Thymus (tissue), 11 donors: Measurements from ENCODE around the gene RAB8B. TPM values are rescaled to one million over a fixed set of nuclear protein-coding genes. Genes with fewer than 3 reads are reported as not detected.

Experiments
- DNase-seq, 9 donors: peaks; one replicate each; pipeline ENCODE4 v3.0.0-alpha.2; 2013; ENCODE audit warnings: low spot score in 9 of 9, low read depth in 6 of 9, missing footprints in 1 of 9
- H3K27ac ChIP-seq, 2 donors: one replicate each; pipeline ENCODE4 v1.5.1; 2013; ENCODE audit warnings: control low read depth in 1 of 2, low read depth in 1 of 2, low read length in 1 of 2, mild to moderate bottlenecking in 1 of 2, moderate library complexity in 1 of 2
- H3K27me3 ChIP-seq, 2 donors: one replicate each; pipeline ENCODE4 v1.5.1; 2013; ENCODE audit warnings: low read length in 1 of 2; ENCODE audit not compliant: control insufficient read depth in 2 of 2, insufficient read depth in 1 of 2
- H3K36me3 ChIP-seq, 2 donors: one replicate each; pipeline ENCODE4 v1.5.1; 2013; ENCODE audit warnings: low read length in 1 of 2, mild to moderate bottlenecking in 1 of 2, moderate library complexity in 1 of 2; ENCODE audit not compliant: control insufficient read depth in 2 of 2, insufficient read depth in 2 of 2
- H3K4me1 ChIP-seq, 2 donors: one replicate each; pipeline ENCODE4 v1.5.1; 2013; ENCODE audit warnings: low read length in 2 of 2; ENCODE audit not compliant: control insufficient read depth in 2 of 2, insufficient read depth in 2 of 2
- H3K4me3 ChIP-seq, 2 donors: one replicate each; pipeline ENCODE4 v1.5.1; 2013; ENCODE audit warnings: low read length in 2 of 2, control low read depth in 1 of 2, mild to moderate bottlenecking in 1 of 2
- H3K9me3 ChIP-seq, 2 donors: one replicate each; pipeline ENCODE4 v1.5.1; 2013; ENCODE audit warnings: low read length in 1 of 2, mild to moderate bottlenecking in 1 of 2; ENCODE audit not compliant: control insufficient read depth in 2 of 2, insufficient read depth in 1 of 2
- WGBS: extraction: QIAGEN DNeasy Blood & Tissue Kit; methylation state at CpG from one replicate; pipeline ENCODE4 v1.1.7; 2013; 5-methylcytosine and 5-hydroxymethylcytosine counted together
- polyA plus RNA-seq: library from polyadenylated mRNA; stranded (reverse); fragments of 200-250 nt; gene quantifications from one replicate; pipeline ENCODE4 v1.2.3, GENCODE V29; 2013
- total RNA-seq: library from RNA; stranded (reverse); fragments of 120-200 nt; gene quantifications from one replicate; pipeline ENCODE4 v1.2.4, GENCODE V29; 2013
- donor health status: healthy.

RAB8B gene
- total and polyA plus RNA-seq, 2 donors, result 28.5 to 63.9 TPM

DNA sequence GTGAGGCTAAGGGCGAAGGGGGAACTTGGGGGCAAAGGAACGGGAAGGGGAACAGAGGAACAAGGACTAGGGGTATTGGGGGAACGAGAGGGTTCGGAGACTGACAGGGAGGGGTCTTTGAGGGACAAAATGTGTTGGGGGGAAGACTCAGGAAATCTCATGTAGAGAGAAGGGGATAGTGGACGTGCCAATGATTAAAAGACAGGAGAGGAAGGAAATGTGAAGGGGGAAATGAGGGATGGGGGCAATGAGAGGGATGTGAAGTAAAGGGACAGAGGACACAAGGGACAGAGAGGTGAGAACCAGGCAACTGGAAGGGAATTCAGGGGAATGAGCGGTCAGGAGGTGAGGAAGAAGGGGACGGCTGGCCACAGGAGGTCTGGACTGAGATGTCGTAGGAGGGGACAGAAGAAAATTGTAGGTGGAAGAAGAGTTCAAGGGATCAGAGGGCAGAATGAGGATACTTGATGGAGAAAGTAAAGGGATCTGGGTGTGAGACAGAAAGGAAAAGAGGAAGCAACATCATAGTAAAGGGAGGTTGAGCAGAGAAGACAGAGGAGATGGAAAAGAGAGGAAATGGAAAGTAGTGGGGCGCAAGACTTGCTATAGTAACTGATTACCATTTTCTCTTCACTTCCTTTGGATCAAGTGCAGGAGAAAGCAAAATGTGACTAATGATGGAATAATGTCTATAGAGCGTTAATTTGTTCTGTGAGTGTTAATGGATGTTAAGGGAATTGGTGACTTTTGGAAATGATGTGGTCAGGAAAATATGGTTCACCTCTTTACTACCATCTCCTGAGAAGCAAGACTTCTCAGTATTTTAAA lies 749 bp downstream of the RAB8B start:
- WGBS, result 5% methylated on average over 10 of the region's 10 CpGs
- Histone ChIP-seq H3K9me3 (no peaks in the 10 kb centered on the region), H3K27me3 (no peaks in the 10 kb centered on the region), H3K4me1 (peaks cover 28 to 36% of the 10 kb centered on the region in 2 donors), H3K36me3 (no peaks in the 10 kb centered on the region), H3K4me3 (peak overlapping the region; percentile 81 to 87), H3K27ac (peak overlapping the region; percentile 80 to 96)
- peak in 2 of 9 donors; percentile 15 to 52 for DNase-seq

DNA sequence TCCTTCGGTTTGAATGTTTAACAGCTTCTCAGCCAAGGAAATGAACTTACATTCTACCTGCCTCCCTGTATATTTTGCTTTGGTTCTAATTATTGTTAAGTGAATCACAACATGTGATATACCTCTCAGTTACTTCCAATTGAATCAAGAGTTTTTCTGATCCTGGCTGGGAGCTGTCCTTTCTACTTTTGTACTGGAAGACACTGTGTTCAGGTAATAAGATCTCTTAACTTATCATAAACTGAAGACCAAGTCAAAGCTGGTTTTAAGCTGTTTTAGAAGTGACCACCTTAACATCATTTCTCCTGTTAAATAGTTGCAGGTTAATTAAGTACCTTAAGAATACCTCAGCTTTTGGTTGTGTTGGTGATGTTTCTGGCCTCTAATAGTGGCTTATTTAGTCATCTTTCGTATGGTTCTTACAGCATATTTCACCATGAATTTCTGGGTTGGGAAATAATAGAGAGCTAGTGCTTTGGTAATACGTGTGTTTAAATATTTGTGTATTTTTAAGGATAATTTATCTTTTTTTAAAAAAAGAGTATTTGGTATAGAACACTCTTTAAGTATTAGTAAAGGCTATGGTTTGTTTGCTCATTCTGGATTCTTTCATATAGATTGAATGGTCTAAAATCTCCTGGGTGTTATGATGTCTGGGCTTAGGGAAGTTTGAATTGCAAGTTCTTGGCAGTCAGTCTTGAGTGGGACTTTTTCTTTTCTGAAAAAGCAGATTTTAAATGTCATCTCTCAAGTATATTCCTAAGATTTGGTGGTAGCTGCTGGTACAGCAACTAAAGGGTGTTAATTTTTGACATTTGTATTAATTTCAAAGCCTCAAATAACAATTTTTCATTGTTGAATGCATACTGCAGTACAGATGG lies 1.6 kb downstream of the RAB8B start:
- H3K36me3 ChIP-seq, result no peaks in the 10 kb centered on the region
- WGBS, result 50% methylated on average over 3 of the region's 3 CpGs
- H3K27ac ChIP-seq, result peak overlapping the region in 1 of 2 donors; percentile 96
- DNase-seq, result no peak
- H3K4me3 ChIP-seq, result peak overlapping the region; percentile 81 to 87
- H3K9me3 ChIP-seq, result no peaks in the 10 kb centered on the region
- peaks cover 33 to 44% of the 10 kb centered on the region in 2 donors for H3K4me1 ChIP-seq
- H3K27me3 ChIP-seq, result no peaks in the 10 kb centered on the region

DNA sequence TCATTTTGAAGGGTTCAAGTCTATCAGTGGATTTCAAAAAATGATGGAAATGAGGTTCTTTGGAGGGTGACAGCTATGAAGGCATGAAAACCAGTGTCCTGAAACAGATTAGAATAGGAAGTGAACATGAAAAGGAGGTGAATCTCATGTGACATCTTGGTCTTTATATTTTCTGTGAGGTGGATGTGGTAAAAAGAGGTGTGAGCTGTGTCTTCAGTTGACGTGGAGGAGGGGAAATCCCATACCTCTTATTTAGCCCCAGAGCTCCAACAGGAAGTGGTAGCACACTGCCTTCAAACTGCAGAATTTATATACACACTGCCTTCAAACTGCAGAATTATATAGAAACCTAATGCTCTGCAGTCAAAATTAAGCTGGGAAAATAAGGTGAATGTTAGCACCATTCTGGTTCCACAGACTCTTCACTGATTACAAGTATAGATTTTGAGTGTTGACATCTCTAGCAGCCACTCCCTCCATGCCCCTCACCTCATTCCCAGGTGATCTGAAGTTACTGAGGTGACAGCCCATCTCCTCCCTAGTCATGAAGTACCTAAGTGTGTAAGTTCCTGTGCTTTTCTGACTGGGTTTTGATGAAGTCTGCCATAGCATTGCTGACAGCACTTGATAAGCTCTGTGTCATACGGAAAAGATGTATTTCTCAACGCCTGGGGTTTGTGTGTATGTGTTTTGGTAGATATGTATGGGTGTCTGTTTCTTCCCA lies 2.7 kb downstream of the RAB8B start:
- Histone ChIP-seq H3K4me3 (peak overlapping the region; percentile 81 to 87), H3K9me3 (no peaks in the 10 kb centered on the region), H3K27me3 (no peaks in the 10 kb centered on the region), H3K27ac (peak overlapping the region; percentile 96 to 98), H3K36me3 (no peaks in the 10 kb centered on the region), H3K4me1 (peaks cover 35 to 48% of the 10 kb centered on the region in 2 donors)
- DNase-seq, result peak; percentile 59 to 95 (median 85)
- 12% methylated on average over 3 of the region's 3 CpGs for WGBS

- DNase-seq, result no peak
- H3K4me3 ChIP-seq, result peak overlapping the region; percentile 33 to 81
Observed at GRCh38 chr15:63192619-63193206, 3.3 kb downstream of the RAB8B start.

GRCh38 chr15:63194302-63194701 lies 4.9 kb downstream of the RAB8B start:
- 48% methylated on average over 4 of the region's 4 CpGs for WGBS
- no peaks in the 10 kb centered on the region for H3K27me3 ChIP-seq
- peak overlapping the region in 1 of 2 donors; percentile 68 for H3K27ac ChIP-seq
- H3K9me3 ChIP-seq, result no peaks in the 10 kb centered on the region
- H3K4me1 ChIP-seq, result peaks cover 37 to 47% of the 10 kb centered on the region in 2 donors
- no peak for DNase-seq
- H3K36me3 ChIP-seq, result peaks cover 3 to 5% of the 10 kb centered on the region in 2 donors
- H3K4me3 ChIP-seq, result peak overlapping the region in 1 of 2 donors; percentile 13

More at GRCh38 chr15:63192619-63193206, 3.3 kb downstream of the RAB8B start:
- 85% methylated on average over 5 of the region's 5 CpGs for WGBS
- Histone ChIP-seq H3K9me3 (no peaks in the 10 kb centered on the region), H3K4me1 (peaks cover 39 to 48% of the 10 kb centered on the region in 2 donors), H3K36me3 (peaks cover 3% of the 10 kb centered on the region in 2 donors), H3K27ac (peak overlapping the region; percentile 96 to 98), H3K27me3 (no peaks in the 10 kb centered on the region)

DNA sequence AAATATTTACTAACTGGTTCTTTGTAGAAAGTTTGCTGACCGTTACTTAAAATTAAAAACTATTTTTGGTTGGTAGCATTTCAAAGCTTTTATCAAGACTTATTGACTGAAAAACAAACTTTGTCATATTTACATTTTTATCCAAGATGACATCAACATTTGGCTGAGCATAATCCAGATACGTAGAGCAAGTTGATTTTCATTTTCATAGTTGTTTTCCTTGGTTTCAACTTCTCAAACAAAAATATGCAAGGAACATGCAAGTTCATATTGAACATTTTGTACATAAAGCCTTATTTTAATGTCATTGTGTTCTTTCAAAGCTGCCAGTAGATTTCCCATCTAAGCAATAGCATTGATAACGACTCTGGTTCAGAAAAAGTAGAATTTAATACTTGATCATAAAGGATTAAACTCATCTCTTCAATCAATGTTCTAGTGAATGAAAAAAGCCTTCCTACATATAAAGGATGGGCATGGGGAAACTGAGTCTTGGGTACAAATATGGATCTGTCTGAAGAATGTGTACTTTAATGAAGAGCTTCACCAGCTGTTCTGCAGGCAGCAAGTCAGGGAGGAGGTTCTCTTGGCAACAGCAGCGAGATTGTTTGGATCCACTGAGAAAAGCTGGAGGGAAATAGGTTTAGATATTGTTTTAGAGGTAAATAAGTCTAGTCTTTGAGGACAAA lies 5.6 kb downstream of the RAB8B start:
- 87% methylated on average over 4 of the region's 4 CpGs for WGBS
- H3K4me1 ChIP-seq, result peaks cover 37 to 47% of the 10 kb centered on the region in 2 donors
- peak overlapping the region in 1 of 2 donors; percentile 68 for H3K27ac ChIP-seq
- DNase-seq, result no peak
- no peak overlapping the region for H3K4me3 ChIP-seq
- H3K27me3 ChIP-seq, result no peaks in the 10 kb centered on the region
- H3K36me3 ChIP-seq, result peaks cover 3 to 5% of the 10 kb centered on the region in 2 donors
- no peaks in the 10 kb centered on the region for H3K9me3 ChIP-seq

- Histone ChIP-seq H3K9me3 (no peaks in the 10 kb centered on the region), H3K4me1 (peaks cover 37 to 47% of the 10 kb centered on the region in 2 donors), H3K27me3 (no peaks in the 10 kb centered on the region), H3K4me3 (no peak overlapping the region), H3K27ac (no peak overlapping the region), H3K36me3 (peaks cover 3 to 5% of the 10 kb centered on the region in 2 donors)
- 84% methylated on average over 3 of the region's 3 CpGs for WGBS
- no peak for DNase-seq
Observed at GRCh38 chr15:63195569-63196015, 6.2 kb downstream of the RAB8B start.

GRCh38 chr15:63196842-63197241 lies 7.4 kb downstream of the RAB8B start:
- 93% methylated on average over 1 of the region's 1 CpG for WGBS
- peaks cover 30 to 41% of the 10 kb centered on the region in 2 donors for H3K4me1 ChIP-seq
- H3K36me3 ChIP-seq, result peaks cover 3 to 9% of the 10 kb centered on the region in 2 donors
- H3K27ac ChIP-seq, result no peak overlapping the region
- no peaks in the 10 kb centered on the region for H3K9me3 ChIP-seq
- DNase-seq, result no peak
- H3K27me3 ChIP-seq, result no peaks in the 10 kb centered on the region
- H3K4me3 ChIP-seq, result no peak overlapping the region
